ENCODE measurements around the gene DISP3. TPM values are rescaled to one million over a fixed set of nuclear protein-coding genes. Genes with fewer than 3 reads are reported as not detected.

The DISP3 gene
- total and polyA plus RNA-seq, 9 of the 15 experiments (the other 6 are each of a cell fraction or from before 2014, with no cell fraction given) = 0.03 to 0.19 (median 0.15) TPM; not detected in 5

DNA sequence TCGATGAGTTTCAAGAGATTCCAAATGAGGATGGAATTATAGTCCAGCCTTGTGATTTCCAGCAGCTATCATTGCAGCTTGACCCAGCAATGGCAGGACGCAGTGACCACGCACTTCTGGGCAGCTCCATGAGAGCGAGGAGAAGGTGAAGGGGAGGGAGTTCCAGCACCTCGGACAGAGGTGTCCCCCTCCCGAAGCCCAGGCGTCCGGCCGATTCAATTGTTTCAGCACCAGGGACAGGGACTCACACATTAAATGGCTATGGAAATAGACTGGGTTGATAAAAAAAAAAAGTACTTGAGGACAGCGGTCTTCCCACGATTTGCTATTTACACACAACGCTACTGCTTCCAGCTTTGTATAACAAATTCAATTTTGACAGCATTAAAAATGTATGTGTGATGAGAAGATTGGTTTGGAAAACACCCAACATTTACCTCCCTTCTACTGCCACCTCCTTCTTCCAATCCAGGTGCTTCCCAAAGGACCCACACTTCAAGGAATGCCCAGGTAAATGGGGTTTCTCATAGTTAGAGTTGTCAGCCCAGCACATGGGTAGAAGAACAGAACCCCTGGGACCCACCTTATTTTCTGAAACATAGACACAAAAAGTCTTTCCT, 71.8 kb downstream of the DISP3 start (continued):
- TF ChIP-seq, protein P1, sequence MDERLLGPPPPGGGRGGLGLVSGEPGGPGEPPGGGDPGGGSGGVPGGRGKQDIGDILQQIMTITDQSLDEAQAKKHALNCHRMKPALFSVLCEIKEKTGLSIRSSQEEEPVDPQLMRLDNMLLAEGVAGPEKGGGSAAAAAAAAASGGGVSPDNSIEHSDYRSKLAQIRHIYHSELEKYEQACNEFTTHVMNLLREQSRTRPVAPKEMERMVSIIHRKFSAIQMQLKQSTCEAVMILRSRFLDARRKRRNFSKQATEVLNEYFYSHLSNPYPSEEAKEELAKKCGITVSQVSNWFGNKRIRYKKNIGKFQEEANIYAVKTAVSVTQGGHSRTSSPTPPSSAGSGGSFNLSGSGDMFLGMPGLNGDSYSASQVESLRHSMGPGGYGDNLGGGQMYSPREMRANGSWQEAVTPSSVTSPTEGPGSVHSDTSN (CRISPR knock-in tag; IDR thresholded peaks at IDR 0.05; ENCODE audit: low read depth) = peak; percentile 54; the same call in 1 of the 2 replicates
- TF ChIP-seq, protein P1 (tag; conservative IDR thresholded peaks at IDR 0.05; ENCODE audit: low read depth) = no peak
- TF ChIP-seq ZNF274 (IDR thresholded peaks at IDR 0.05; ENCODE audit: borderline replicate concordance, low read depth, low read length) (no peak), HDGF (IDR thresholded peaks at IDR 0.05) (no peak), RBM14 (IDR thresholded peaks at IDR 0.05; ENCODE audit: borderline replicate concordance, insufficient read depth, low read depth, low read length) (no peak), NBN (IDR thresholded peaks at IDR 0.05; ENCODE audit: low read depth) (no peak), NCOR1 (IDR thresholded peaks at IDR 0.05) (no peak), EHMT2 (IDR thresholded peaks at IDR 0.05) (peak; percentile 100), ELF4 (CRISPR knock-in tag; IDR thresholded peaks at IDR 0.05) (no peak), KHSRP (IDR thresholded peaks at IDR 0.05) (no peak)
- TF ChIP-seq, protein P2, sequence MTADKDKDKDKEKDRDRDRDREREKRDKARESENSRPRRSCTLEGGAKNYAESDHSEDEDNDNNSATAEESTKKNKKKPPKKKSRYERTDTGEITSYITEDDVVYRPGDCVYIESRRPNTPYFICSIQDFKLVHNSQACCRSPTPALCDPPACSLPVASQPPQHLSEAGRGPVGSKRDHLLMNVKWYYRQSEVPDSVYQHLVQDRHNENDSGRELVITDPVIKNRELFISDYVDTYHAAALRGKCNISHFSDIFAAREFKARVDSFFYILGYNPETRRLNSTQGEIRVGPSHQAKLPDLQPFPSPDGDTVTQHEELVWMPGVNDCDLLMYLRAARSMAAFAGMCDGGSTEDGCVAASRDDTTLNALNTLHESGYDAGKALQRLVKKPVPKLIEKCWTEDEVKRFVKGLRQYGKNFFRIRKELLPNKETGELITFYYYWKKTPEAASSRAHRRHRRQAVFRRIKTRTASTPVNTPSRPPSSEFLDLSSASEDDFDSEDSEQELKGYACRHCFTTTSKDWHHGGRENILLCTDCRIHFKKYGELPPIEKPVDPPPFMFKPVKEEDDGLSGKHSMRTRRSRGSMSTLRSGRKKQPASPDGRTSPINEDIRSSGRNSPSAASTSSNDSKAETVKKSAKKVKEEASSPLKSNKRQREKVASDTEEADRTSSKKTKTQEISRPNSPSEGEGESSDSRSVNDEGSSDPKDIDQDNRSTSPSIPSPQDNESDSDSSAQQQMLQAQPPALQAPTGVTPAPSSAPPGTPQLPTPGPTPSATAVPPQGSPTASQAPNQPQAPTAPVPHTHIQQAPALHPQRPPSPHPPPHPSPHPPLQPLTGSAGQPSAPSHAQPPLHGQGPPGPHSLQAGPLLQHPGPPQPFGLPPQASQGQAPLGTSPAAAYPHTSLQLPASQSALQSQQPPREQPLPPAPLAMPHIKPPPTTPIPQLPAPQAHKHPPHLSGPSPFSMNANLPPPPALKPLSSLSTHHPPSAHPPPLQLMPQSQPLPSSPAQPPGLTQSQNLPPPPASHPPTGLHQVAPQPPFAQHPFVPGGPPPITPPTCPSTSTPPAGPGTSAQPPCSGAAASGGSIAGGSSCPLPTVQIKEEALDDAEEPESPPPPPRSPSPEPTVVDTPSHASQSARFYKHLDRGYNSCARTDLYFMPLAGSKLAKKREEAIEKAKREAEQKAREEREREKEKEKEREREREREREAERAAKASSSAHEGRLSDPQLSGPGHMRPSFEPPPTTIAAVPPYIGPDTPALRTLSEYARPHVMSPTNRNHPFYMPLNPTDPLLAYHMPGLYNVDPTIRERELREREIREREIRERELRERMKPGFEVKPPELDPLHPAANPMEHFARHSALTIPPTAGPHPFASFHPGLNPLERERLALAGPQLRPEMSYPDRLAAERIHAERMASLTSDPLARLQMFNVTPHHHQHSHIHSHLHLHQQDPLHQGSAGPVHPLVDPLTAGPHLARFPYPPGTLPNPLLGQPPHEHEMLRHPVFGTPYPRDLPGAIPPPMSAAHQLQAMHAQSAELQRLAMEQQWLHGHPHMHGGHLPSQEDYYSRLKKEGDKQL (CRISPR knock-in tag; IDR thresholded peaks at IDR 0.05; ENCODE audit: borderline replicate concordance) = 0 out of 2 replicates have a peak, but pooled peaks have one; percentile 80
- TF ChIP-seq, protein P3, sequence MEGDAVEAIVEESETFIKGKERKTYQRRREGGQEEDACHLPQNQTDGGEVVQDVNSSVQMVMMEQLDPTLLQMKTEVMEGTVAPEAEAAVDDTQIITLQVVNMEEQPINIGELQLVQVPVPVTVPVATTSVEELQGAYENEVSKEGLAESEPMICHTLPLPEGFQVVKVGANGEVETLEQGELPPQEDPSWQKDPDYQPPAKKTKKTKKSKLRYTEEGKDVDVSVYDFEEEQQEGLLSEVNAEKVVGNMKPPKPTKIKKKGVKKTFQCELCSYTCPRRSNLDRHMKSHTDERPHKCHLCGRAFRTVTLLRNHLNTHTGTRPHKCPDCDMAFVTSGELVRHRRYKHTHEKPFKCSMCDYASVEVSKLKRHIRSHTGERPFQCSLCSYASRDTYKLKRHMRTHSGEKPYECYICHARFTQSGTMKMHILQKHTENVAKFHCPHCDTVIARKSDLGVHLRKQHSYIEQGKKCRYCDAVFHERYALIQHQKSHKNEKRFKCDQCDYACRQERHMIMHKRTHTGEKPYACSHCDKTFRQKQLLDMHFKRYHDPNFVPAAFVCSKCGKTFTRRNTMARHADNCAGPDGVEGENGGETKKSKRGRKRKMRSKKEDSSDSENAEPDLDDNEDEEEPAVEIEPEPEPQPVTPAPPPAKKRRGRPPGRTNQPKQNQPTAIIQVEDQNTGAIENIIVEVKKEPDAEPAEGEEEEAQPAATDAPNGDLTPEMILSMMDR (IDR thresholded peaks at IDR 0.05 in 2 of 3, conservative IDR thresholded peaks at IDR 0.05 in 1 of 3; ENCODE audit: insufficient read depth in 2 of 3, low read depth in 1 of 3, low read length in 3 of 3) = 0 out of 6 replicates have a peak, but pooled peaks of 1 of the 3 experiments have one; percentile 0
- TF ChIP-seq, protein P4, sequence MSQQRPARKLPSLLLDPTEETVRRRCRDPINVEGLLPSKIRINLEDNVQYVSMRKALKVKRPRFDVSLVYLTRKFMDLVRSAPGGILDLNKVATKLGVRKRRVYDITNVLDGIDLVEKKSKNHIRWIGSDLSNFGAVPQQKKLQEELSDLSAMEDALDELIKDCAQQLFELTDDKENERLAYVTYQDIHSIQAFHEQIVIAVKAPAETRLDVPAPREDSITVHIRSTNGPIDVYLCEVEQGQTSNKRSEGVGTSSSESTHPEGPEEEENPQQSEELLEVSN (IDR thresholded peaks at IDR 0.05; ENCODE audit: borderline replicate concordance in 1 of 2, extremely low read depth in 1 of 2, insufficient read depth in 1 of 2, insufficient read length in 1 of 2, low read depth in 1 of 2, low read length in 1 of 2, poor library complexity in 1 of 2, severe bottlenecking in 1 of 2) = no peak
- TF ChIP-seq, protein P5, sequence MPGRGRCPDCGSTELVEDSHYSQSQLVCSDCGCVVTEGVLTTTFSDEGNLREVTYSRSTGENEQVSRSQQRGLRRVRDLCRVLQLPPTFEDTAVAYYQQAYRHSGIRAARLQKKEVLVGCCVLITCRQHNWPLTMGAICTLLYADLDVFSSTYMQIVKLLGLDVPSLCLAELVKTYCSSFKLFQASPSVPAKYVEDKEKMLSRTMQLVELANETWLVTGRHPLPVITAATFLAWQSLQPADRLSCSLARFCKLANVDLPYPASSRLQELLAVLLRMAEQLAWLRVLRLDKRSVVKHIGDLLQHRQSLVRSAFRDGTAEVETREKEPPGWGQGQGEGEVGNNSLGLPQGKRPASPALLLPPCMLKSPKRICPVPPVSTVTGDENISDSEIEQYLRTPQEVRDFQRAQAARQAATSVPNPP (IDR thresholded peaks at IDR 0.05; ENCODE audit: borderline replicate concordance, insufficient read depth, insufficient read length) = no peak
